Erythroblast (primary cell): ENCODE measurements around the gene SUN1.
"Not testable (repeated sequence)": the region's sequence is repeated elsewhere in the genome, so short reads cannot be mapped to it uniquely, and the experiment has no call there.

Experiments used
- DNase-seq, 2 experiments: peaks; one replicate each; lab custom pipeline; 2025; lab: John Stamatoyannopoulos, UW
- GATA1 ChIP-seq: IDR thresholded peaks from 2 replicates; pipeline ENCODE4 v1.6.1; 2011; ENCODE audit warnings: low read depth, mild to moderate bottlenecking, control low read depth, low read length, moderate library complexity
- POLR2A ChIP-seq: IDR thresholded peaks from 2 replicates; pipeline ENCODE4 v1.6.1; 2011; ENCODE audit warnings: mild to moderate bottlenecking, low read length

Gene SUN1

GRCh38 chr7:798921-799470 is 33.3 kb upstream of the SUN1 start:
- no peak for TF ChIP-seq GATA1
- TF ChIP-seq POLR2A, result no peak
- no peak for DNase-seq

GRCh38 chr7:800692-801091 is 31.6 kb upstream of the SUN1 start:
- TF ChIP-seq POLR2A (no peak), GATA1 (no peak)
- DNase-seq, result no peak

- DNase-seq, result not testable (repeated sequence)
Observed at GRCh38 chr7:801351-801750, 30.9 kb upstream of the SUN1 start.

DNA sequence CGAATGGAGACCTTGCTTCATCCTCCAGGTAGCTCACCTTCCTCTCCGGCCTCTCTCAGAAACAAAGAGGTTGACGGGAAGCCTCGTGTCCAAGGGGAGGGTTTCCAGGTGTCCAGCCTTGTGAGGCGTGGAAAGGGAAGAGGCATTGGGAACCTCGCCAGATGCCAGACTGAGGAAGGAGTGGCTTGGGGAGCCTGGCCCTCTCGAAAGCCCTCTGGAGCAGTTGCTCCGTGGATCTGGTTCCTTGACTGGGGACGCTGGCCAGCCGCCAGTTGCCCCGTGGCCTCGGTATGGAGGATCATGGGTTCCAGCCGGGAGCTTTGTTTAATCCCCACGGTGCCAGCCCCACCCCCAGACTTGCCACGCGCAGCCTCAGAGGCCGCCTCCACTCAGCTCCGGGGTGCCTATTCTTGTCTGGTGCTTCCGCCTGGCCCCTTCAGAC is 30.3 kb upstream of the SUN1 start:
- DNase-seq, result no peak
- no peak for TF ChIP-seq POLR2A
- TF ChIP-seq GATA1, result no peak

- DNase-seq, result no peak
- TF ChIP-seq GATA1 (no peak), POLR2A (no peak)
Observed at GRCh38 chr7:802500-803242, 29.6 kb upstream of the SUN1 start.

- no peak for DNase-seq
- TF ChIP-seq GATA1 (no peak), POLR2A (no peak)
Observed at GRCh38 chr7:803243-803635, 29.0 kb upstream of the SUN1 start.

DNA sequence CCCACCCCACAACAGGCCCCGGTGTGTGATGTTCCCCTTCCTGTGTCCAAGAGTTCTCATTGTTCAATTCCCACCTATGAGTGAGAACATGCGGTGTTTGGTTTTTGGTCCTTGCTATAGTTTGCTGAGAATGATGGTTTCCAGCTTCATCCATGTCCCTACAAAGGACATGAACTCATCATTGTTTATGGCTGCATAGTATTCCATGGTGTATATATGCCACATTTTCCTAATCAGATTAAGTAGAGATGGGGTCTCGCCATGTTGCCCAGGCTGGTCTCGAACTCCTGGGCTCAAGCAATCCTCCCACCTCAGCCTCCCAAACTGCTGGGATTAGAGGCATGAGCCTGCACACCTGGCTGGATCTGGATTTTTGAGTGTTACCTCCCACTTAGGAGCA is 28.5 kb upstream of the SUN1 start:
- not testable (repeated sequence) for DNase-seq

DNA sequence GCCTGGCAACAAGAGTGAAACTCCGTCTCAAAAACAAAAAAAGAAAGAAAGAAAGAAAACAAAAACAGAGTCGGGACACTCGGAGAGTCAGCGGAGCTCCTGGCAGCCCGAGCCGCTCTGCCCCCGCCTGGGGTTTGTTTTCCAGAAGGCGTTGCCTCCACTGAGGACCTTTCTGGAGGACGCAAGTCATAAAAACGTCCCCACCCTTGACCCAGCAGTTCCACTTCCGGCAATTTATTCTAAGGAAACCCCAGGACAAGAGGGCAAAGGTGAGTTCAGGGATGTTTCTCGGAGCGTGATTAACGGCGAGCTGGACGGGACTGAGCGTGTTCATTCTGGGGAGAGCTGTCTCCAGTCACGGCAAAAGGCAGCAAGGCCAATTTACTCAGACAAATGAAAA is 27.0 kb upstream of the SUN1 start:
- TF ChIP-seq GATA1 (no peak), POLR2A (no peak)

GRCh38 chr7:815284-816216 is 16.7 kb upstream of the SUN1 start:
- peak; percentile 52 for DNase-seq
- no peak for TF ChIP-seq GATA1
- no peak for TF ChIP-seq POLR2A

More for the DNA sequence above, 27.0 kb upstream of the SUN1 start:
- no peak for DNase-seq

GRCh38 chr7:816300-816750 is 16.0 kb upstream of the SUN1 start:
- TF ChIP-seq GATA1 (no peak), POLR2A (no peak)
- peak; percentile 97 to 98 for DNase-seq

DNA sequence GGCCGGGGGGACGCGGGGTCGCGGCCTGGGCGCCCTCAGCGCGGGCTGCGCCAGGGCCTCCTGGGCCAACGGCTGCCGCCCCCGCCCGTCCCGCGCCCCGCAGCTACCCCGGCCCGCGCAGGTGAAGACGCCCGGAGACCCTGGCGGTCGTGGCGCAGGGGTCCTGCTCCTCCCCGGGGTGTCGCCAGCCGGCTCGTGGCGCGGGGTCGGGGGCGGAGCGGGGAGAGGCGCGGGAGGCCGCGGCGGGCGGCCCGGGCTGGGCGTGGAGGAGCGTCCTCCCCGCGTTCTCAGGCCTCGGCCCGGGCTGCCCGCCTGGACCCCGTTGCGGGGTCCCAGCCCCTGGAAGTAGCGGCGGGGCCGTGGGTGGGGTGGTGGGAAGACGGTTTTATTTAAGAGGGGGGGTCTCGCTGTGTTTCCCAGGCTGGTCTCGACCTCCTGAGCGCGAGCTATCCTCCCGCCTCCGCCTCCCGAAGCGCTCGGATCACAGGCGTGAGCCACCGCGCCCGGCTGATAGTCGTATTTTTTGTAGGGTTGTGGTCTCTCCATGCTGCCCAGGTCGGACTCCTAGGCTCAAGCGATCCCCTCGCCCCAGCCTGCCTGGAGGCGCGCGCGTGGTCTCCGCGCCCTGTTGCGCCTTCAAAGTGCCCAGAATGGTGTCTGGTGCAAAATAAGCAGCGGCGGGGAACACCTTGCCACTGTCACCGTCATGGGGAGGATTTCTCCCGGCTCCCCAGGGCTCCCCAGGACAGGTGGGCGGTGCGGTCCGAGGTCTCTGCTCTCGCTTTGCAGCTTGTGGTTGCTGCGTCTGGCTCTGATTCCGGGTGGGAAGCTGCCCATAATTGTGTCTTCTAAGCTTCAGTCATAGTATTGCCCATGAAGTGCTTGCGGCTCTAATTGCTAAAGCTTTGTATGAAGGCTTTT is 15.3 kb upstream of the SUN1 start:
- peak; percentile 56 to 69 for DNase-seq
- TF ChIP-seq GATA1, result no peak
- no peak for TF ChIP-seq POLR2A

DNA sequence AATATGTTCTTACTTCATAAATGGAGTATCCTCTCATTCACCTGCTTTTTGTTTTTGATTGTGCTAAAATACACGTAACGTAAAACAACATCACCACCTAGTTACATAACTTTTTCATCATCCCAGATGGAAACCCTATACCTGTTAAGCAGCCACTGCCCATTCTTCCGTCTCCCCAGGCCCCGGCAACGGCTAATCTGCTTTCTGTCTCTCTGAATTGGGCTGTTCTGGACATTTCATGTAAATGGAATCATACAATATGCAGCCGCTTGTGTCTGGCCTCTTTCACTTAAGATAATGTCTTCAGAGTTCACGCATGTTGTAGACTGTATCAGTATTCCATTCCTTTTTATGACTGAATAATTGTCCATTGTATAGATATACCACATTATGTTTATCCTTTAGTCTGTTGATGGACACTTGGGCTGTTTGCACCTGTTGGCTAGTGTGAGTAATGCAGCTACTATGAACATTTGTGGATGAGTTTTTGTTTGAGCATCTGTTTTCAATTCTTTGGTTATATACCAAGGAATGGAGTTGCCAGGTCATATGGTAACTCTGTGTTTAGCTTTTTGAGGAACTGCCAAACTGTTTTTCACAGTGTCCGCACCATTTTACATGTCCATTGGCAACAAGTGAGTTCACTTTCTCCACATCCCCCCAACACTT is 14.1 kb upstream of the SUN1 start:
- peak; percentile 48 to 53 for DNase-seq
- TF ChIP-seq POLR2A (no peak), GATA1 (no peak)
